ENCODE results near the gene UBE2QL1.

UBE2QL1 gene

DNA sequence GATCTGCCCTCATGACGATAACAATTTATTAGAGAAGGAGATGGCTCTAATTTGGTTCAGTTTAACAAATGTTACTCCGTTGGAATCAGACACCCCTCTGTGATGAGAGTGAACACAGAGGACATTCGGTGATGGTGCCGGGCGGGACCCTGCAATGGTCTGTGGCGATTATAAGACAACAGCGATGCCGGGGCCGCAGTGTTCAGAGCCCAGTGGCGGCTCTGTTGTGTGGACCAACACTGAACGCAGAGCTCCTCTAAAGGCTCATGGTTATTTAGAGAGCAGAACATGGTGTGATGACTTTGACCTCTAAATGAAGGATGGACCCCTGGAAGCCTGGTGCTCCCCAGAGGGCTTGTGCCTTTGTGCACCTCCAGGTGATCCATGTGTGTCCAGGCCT lies 21.2 kb downstream of the UBE2QL1 start:
- Histone ChIP-seq H3K27ac (no peak overlapping the region), H3K4me3 (ENCODE audit: low read depth, low read length) (no peak overlapping the region), H3K36me3 (replicated peaks) (no peaks in the 10 kb centered on the region), H3K27me3 (replicated peaks) (no peaks in the 10 kb centered on the region)
- DNase-seq, result no peak
- in situ Hi-C loops (cut with HindIII; ENCODE audit: low pct_ligation_motif_present, low sequenced_read_pairs), result no loop called here
- TF ChIP-seq, protein P1, sequence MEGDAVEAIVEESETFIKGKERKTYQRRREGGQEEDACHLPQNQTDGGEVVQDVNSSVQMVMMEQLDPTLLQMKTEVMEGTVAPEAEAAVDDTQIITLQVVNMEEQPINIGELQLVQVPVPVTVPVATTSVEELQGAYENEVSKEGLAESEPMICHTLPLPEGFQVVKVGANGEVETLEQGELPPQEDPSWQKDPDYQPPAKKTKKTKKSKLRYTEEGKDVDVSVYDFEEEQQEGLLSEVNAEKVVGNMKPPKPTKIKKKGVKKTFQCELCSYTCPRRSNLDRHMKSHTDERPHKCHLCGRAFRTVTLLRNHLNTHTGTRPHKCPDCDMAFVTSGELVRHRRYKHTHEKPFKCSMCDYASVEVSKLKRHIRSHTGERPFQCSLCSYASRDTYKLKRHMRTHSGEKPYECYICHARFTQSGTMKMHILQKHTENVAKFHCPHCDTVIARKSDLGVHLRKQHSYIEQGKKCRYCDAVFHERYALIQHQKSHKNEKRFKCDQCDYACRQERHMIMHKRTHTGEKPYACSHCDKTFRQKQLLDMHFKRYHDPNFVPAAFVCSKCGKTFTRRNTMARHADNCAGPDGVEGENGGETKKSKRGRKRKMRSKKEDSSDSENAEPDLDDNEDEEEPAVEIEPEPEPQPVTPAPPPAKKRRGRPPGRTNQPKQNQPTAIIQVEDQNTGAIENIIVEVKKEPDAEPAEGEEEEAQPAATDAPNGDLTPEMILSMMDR (IDR thresholded peaks at IDR 0.05; ENCODE audit: low read depth, low read length, missing control alignments), result no peak

DNA sequence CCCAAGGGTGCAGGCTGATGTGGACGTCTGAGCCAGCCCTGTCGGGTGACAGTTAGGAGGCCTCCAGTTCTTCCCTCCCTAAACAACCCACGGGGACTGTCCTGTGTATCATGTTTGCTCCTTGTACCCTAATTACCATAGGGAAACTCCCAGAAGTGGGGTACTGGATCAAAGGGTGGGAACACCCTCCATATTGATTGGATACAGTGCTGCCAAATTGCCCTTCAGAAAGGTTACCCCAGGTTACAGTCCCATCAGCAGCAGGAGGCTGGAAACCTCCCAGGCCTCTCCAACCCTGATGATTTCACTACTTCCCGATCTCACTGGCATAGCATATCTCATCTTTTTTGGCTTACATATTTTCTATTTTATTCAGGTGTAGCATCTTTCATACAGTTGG lies 22.0 kb downstream of the UBE2QL1 start:
- no peaks in the 10 kb centered on the region for H3K36me3 ChIP-seq (replicated peaks)
- TF ChIP-seq, protein P1 (IDR thresholded peaks at IDR 0.05; ENCODE audit: low read depth, low read length, missing control alignments), result no peak
- DNase-seq, result no peak
- no peaks in the 10 kb centered on the region for H3K27me3 ChIP-seq (replicated peaks)
- in situ Hi-C loops (cut with HindIII; ENCODE audit: low pct_ligation_motif_present, low sequenced_read_pairs), result no loop called here
- H3K4me3 ChIP-seq (ENCODE audit: low read depth, low read length), result no peak overlapping the region
- H3K27ac ChIP-seq, result no peak overlapping the region

DNA sequence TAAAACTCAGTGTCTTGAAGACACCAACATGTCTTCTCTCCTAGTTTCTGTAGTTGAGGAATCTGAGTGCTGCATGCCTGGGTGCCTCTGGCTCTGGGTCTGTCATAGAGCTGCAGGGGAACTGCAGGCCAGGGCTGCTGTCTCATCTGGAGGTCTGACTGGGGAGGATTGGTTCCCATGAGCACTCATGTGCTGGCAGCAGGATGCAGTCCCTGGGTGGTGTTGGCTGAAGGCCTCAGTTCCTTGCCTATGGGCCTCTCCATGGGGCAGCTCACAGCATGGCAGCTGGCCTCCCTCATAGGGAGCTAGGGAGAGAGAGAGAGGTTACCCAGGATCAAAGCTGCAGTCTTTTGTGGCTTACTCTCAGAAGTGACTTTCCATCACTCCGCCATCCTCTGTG lies 22.6 kb downstream of the UBE2QL1 start:
- Histone ChIP-seq H3K36me3 (replicated peaks) (no peaks in the 10 kb centered on the region), H3K27me3 (replicated peaks) (no peaks in the 10 kb centered on the region), H3K4me3 (ENCODE audit: low read depth, low read length) (no peak overlapping the region), H3K27ac (no peak overlapping the region)
- TF ChIP-seq, protein P1 (IDR thresholded peaks at IDR 0.05; ENCODE audit: low read depth, low read length, missing control alignments), result no peak
- no peak for DNase-seq
- in situ Hi-C loops (cut with HindIII; ENCODE audit: low pct_ligation_motif_present, low sequenced_read_pairs), result no loop called here

DNA sequence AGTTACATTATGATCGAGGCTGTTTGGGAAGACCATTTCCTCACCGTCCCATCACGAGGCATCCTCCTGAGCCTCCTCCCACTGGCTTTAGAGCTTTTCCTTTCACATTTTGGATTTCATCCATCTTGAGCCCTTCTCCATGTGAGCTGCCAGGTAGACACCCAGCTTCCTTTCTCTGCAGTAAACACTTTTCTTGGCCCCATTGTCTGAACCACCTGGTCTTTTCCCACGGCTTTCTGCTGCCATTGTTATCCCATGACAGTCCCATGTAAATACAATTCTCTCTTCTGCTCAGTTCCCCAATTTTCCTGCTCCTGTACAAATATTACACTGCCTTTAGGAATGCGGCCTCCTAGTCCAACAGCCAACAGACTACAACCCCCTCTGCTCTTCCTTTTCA lies 24.1 kb downstream of the UBE2QL1 start:
- in situ Hi-C loops (cut with HindIII; ENCODE audit: low pct_ligation_motif_present, low sequenced_read_pairs), result no loop called here
- DNase-seq, result no peak
- Histone ChIP-seq H3K27me3 (replicated peaks) (no peaks in the 10 kb centered on the region), H3K36me3 (replicated peaks) (no peaks in the 10 kb centered on the region), H3K4me3 (ENCODE audit: low read depth, low read length) (no peak overlapping the region), H3K27ac (no peak overlapping the region)
- TF ChIP-seq, protein P1 (IDR thresholded peaks at IDR 0.05; ENCODE audit: low read depth, low read length, missing control alignments), result no peak

DNA sequence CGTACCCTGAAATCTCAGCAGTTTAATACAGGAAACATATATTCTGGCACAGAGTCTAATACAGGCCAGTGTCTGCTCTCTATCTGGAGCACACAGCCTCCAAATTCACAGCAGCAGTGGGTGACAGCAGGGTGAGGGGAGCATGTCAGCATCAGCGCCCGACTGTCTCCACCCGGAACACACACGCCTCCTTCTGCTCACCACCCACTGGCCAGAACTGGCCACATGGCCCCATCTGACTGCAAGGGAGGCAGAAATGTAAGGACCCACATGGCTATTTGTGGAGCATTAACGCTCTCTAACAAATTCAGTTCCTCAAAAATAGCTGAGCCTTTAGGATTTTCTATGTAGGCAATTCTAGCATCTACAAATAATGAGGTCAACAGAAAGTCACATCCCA lies 24.6 kb downstream of the UBE2QL1 start:
- Histone ChIP-seq H3K4me3 (ENCODE audit: low read depth, low read length) (no peak overlapping the region), H3K27ac (no peak overlapping the region), H3K36me3 (replicated peaks) (no peaks in the 10 kb centered on the region), H3K27me3 (replicated peaks) (no peaks in the 10 kb centered on the region)
- in situ Hi-C loops (cut with HindIII; ENCODE audit: low pct_ligation_motif_present, low sequenced_read_pairs), result no loop called here
- no peak for DNase-seq
- TF ChIP-seq, protein P1 (IDR thresholded peaks at IDR 0.05; ENCODE audit: low read depth, low read length, missing control alignments), result no peak

DNA sequence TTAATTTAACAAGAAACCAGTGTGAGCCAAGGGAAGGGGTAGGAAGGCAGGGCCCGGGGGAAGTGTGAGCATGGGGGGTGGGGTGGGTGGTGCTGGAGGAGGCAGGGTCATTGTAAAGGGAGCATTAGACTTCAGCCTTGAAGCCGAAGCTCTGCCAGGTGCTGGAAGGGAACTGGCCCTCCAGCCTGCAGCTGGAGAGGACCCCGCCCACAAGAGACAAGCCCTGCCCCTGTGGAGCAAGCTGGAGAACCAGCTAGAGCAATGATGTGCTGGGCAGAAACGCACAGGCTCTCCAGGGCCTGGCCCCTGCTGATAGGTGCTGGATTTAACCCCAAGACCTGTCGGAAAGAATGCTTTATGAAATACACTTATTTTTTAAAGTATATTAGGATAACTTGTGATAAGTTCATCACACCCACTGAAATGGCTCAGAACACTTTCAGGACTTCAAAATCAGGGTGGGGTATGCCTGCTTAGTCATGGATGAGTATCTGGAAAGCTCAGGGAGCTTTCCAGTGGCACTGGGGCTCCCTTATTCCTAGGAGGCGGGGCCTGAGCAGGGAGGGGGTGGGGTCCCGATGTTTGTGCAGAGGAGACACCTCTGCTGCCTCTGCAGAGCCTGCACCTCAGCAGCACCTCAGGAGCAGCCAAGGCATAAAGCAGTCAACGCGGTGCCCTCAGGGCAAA lies 27.1 kb downstream of the UBE2QL1 start:
- no peak for DNase-seq
- H3K4me3 ChIP-seq (ENCODE audit: low read depth, low read length), result no peak overlapping the region
- no peaks in the 10 kb centered on the region for H3K36me3 ChIP-seq (replicated peaks)
- TF ChIP-seq, protein P1 (IDR thresholded peaks at IDR 0.05; ENCODE audit: low read depth, low read length, missing control alignments), result no peak
- no peaks in the 10 kb centered on the region for H3K27me3 ChIP-seq (replicated peaks)
- H3K27ac ChIP-seq, result no peak overlapping the region
- in situ Hi-C loops (cut with HindIII; ENCODE audit: low pct_ligation_motif_present, low sequenced_read_pairs), result no loop called here
